GM21390 (cell line): ENCODE results near the gene GABRB3.

Experiments
- ATAC-seq: cut with Tn5 transposase; IDR thresholded peaks from one replicate; pipeline ENCODE4 v1.9.1; 2021; ENCODE audit not compliant: unreplicated experiment

GABRB3 gene

DNA sequence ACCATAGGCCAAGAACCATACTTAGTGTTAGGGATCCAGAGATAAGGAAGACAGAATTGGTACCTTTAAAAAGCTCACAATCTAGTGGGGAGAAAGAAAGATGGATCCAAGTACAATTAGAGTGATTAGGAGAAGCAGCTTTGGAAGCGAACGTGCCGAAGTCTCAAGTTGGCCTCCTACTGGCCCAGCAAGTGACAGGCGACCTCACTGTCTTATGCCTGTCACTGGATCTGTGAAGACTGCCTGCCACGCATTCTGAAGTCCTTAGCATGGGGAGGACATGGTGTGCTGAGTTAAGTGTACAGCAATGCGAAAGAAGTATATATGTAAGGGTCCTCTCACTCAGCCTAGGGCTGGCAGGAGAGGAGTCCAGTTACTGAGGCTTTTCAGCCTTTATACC, 141.0 kb downstream of the GABRB3 start:
- ATAC-seq: no peak

DNA sequence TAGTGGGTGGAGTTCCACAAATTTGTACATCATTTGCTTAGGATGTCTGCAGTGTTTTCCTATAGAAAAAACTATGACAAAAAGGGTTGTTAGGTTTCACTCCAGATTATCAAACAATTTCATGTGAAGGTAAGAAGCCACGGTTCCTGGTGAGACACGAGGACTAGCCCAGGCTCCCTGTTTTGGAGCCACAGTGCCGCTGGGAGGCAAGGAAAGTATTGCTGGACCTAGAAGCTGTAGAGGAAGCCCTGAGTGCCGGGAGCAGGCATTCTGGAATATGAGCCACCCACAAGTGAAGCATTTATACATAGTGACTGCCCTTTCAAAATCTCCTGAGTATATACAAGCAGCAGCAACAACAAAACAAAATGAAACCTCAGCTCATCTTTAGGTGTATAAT, 142.0 kb downstream of the GABRB3 start:
- ATAC-seq: no peak

DNA sequence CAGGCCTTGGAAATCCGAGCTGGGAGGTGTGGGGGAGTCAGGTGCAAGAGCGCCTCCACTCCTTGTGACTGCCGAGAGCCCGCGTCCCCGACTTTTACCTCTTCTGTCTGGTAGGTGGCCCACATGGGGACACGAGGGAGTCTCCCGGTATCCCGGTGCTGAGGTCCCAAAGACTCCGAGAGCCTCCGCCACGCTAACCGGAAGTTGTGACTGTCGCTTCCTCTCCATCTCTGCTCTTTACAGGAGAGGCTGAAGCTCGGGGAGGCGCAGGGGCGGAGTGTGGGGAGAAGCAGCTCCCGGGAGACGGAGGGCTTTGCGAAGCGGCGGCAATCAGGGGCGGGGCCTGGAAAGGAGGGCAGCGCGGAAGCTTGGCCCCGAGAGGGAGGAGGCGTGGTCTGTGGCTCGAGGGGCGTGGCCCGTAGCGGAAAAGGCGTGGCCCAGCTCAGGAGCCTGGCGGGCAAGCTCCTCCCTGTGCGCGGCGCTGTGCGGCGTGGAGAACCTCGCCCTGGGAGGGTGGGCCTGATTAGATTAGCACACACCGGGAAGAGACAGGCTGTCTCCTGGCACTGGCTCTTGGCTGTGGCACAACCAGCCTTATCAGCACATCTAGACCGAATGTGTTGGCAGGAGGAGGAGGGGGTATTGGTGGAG, 143.9 kb downstream of the GABRB3 start:
- ATAC-seq: no peak

DNA sequence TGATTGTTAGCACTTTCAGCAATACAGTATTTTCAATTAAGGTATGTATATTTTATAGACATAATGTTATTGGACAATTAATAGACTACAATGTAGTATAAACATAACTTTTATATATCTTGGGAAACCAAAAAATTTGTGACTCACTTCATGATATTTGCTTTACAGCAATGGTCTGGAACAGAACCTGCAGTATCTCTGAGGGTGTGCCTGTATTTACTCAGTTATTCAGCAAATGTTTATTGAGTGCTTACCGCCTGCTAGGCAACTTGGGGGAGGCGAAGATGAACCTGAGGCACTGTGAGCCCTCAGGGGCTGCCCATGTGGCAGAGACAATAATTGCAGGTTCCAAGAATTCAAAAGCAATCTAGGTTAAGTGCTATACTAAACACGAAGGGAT, 144.8 kb downstream of the GABRB3 start:
- no peak for ATAC-seq

- no peak for ATAC-seq
Observed at GRCh38 chr15:26624128-26624527, 148.7 kb downstream of the GABRB3 start.

- no peak for ATAC-seq
Observed at GRCh38 chr15:26623071-26623470, 149.8 kb downstream of the GABRB3 start.

DNA sequence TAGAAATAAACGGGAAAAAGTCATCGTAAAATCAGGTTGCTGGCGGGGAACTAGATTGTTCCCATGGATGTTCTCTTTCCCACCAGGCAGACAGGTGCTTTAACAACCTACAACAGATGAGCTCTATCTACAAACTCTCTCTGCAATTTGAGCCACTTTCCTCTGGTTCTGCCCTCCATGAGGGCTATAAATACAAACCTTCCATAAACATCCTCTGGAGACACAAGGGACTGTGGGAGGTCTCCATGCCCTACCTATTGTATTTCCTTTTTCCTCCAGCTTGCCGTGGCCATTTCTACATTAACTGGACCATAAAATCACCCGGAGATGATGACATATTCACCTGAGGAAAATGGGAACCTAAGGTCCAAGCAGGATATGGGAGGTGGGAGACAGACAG, 151.1 kb downstream of the GABRB3 start:
- no peak for ATAC-seq

- ATAC-seq: no peak
Observed at GRCh38 chr15:26620528-26621458, 152.1 kb downstream of the GABRB3 start.

DNA sequence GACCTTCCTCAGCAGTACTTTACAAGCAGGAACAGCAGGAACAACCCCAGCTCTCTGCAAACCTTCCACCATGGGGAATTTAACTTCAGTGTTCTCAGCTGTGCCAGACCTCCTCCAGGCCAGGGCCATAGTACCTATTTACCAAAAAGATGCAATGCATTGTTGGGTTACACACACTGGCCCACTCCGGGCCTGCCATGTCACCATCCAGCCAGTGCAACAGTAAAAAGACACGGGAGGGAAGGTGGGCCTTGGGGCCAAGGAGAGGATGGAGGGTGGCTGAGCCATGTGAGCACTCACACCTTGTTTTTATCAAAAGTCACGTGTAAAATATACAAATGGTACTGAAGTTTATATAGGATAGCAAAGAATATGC, 157.0 kb downstream of the GABRB3 start:
- ATAC-seq: no peak

- no peak for ATAC-seq
Observed at GRCh38 chr15:26615188-26615926, 157.5 kb downstream of the GABRB3 start.

DNA sequence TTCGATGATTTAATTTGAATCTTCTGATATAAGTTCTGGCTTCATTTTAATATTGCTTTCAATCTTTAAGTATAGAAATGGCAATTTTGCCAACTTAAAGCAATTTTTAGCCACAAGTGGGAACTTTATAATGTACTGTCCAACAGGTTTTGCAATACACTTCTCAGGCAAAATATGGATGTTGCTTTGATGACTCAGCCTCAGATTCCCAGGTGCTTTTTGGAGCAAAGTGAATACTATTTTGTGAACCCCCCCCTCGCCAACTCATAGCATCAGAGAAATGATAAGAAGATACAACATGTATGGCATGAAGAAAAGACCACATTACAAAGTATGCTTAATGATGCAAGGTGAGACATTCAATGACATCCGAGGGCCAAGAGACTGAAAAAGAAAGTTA, 158.1 kb downstream of the GABRB3 start:
- ATAC-seq: no peak

- no peak for ATAC-seq
Observed at GRCh38 chr15:26598704-26599103, 174.2 kb downstream of the GABRB3 start.

- no peak for ATAC-seq
Observed at GRCh38 chr15:26595611-26596010, 177.3 kb downstream of the GABRB3 start.

DNA sequence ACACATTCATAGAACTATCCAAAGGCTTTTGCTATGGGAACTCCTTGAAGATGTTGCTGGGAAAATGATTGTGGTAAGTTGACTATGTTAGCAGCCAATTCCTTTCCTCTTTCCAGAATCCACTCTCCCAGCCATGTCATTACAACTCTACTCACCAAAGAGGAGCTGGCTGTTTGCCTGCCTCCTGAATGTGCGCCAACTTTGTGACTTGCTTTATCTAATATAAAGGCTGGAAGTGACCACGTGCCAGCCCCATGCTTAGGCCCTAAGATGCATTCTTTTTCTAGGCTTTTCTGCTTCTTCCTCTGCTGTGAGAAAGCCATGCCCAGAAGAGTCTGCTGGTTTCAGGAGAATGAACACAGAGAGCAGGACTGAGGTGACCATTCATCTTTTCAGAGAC, 182.2 kb downstream of the GABRB3 start:
- ATAC-seq: no peak

- ATAC-seq: no peak
Observed at GRCh38 chr15:26582840-26583239, 190.0 kb downstream of the GABRB3 start.

DNA sequence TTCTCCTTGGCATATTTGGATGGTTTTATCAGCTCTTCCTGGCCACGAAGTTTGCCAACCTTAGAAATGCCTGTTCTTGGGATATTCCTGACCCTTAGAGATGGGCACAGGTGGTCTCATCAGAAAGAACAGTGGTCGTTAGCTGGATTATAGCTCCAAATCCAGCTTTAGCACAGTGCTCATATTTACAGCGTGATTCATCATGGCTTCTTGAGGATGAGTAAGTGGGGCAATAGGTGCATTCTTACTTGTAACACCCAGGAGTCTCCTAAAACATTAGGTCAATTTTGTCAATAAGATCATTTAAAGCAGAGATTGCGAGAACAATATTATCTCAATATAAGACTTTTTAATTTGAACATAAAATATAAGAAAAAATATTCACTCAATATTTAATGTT, 191.9 kb downstream of the GABRB3 start:
- no peak for ATAC-seq

GRCh38 chr15:26572602-26573350, 200.1 kb downstream of the GABRB3 start:
- ATAC-seq: no peak

DNA sequence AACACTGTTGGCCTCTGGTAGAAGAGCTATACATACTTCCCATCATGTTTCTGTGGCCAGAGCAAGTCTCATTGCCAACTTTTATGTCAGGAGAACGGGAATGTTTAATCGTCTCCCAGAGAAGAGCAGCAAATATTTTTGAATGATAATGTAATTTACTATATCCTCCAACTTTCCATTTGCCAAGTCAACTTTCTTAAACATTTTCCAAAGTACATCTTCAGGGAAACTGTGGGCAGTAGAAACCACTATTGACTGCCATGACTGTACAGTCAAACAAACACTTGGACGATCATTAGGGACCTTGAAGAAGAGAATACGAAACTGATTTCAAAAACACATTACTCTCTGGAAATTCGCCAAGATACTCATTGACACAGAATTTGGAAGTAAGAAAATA, 201.5 kb downstream of the GABRB3 start:
- ATAC-seq: no peak

GRCh38 chr15:26565542-26565941, 207.3 kb downstream of the GABRB3 start:
- ATAC-seq: no peak

- ATAC-seq: no peak
Observed at GRCh38 chr15:26564361-26564760, 208.5 kb downstream of the GABRB3 start.

GRCh38 chr15:26562336-26562735, 210.5 kb downstream of the GABRB3 start:
- no peak for ATAC-seq
